ENCODE data around the gene SMYD4. TPM values are rescaled to one million over a fixed set of nuclear protein-coding genes. Genes with fewer than 3 reads are reported as not detected.
"Not testable (repeated sequence)": the region's sequence is repeated elsewhere in the genome, so short reads cannot be mapped to it uniquely, and the experiment has no call there.

SMYD4 gene
- total RNA-seq, 1 experiment from 2014 or later: 9.3 TPM

DNA sequence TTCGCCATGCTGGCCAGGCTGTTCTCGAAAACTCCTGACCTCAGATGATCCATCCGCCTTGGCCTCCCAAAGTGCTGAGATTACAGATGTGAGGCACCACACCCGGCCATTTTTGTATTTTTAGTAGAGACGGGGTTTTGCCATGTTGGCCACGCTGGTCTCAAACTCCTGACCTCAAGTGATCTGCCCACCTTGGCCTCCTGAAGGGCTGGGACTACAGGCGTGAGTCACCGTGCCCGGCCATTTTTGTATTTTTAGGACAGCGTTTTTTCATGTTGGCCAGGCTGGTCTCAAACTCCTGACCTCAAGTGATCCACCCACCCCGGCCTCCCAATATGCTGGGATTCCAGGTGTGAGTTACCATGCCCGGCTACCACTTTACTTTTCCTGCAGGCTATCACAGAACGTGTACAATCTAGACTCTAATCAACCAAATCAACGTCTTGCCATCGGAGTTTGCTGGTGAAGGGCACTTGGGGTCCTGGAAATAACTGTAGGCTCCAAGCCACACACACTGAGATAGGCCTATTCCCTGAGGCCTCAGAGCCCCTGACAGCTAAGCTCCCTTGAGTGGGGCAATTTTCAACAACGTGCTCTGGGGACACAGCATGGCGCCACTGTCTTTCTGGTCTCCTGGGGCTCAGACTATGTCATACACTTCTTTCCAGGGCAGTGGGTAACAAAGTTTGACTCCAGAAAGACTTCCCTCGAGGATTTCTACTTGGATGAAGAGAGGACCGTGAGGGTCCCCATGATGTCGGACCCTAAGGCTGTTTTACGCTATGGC, 55.1 kb downstream of the SMYD4 start:
- Histone ChIP-seq H3K4me2 (ENCODE audit: low read length) (no peak overlapping the region), H3K9ac (ENCODE audit: low read length) (no peak overlapping the region), H3K4me1 (ENCODE audit: insufficient read depth, low read length) (peaks cover 4% of the 10 kb centered on the region), H3K27ac (ENCODE audit: low read length) (no peak overlapping the region), H2AFZ (ENCODE audit: low read length) (no peak overlapping the region), H3K9me2 (replicated peaks; ENCODE audit: low read length) (no peaks in the 10 kb centered on the region), H3K9me3 (ENCODE audit: low read length) (no peaks in the 10 kb centered on the region), H4K20me1 (ENCODE audit: low read length) (no peaks in the 10 kb centered on the region), H3K36me3 (ENCODE audit: low read depth, low read length) (no peaks in the 10 kb centered on the region), H3K79me2 (ENCODE audit: low read length) (no peaks in the 10 kb centered on the region), H3K27me3 (ENCODE audit: low read length) (no peaks in the 10 kb centered on the region), H3K4me3 (ENCODE audit: low read length) (no peak overlapping the region), H3F3A (ENCODE audit: low read length, unreplicated experiment) (no peaks in the 10 kb centered on the region)
- ChIA-PET CTCF (no interaction called here), POLR2A (ENCODE audit: unreplicated experiment) (no interaction called here)
- ATAC-seq (no peak), DNase-seq (no peak)
- TF ChIP-seq EZH2 (IDR thresholded peaks at IDR 0.05; ENCODE audit: low read length, unreplicated experiment) (no peak), EZH2phosphoT487 (IDR thresholded peaks at IDR 0.05; ENCODE audit: borderline replicate concordance, low read length) (no peak)
- TF ChIP-seq, protein P1, sequence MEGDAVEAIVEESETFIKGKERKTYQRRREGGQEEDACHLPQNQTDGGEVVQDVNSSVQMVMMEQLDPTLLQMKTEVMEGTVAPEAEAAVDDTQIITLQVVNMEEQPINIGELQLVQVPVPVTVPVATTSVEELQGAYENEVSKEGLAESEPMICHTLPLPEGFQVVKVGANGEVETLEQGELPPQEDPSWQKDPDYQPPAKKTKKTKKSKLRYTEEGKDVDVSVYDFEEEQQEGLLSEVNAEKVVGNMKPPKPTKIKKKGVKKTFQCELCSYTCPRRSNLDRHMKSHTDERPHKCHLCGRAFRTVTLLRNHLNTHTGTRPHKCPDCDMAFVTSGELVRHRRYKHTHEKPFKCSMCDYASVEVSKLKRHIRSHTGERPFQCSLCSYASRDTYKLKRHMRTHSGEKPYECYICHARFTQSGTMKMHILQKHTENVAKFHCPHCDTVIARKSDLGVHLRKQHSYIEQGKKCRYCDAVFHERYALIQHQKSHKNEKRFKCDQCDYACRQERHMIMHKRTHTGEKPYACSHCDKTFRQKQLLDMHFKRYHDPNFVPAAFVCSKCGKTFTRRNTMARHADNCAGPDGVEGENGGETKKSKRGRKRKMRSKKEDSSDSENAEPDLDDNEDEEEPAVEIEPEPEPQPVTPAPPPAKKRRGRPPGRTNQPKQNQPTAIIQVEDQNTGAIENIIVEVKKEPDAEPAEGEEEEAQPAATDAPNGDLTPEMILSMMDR (conservative IDR thresholded peaks at IDR 0.05; ENCODE audit: low read depth, low read length): no peak
- BruUV-seq (replicated peaks): no TSS peak
- intact Hi-C loops (cut with micrococcal nuclease): no loop called here

DNA sequence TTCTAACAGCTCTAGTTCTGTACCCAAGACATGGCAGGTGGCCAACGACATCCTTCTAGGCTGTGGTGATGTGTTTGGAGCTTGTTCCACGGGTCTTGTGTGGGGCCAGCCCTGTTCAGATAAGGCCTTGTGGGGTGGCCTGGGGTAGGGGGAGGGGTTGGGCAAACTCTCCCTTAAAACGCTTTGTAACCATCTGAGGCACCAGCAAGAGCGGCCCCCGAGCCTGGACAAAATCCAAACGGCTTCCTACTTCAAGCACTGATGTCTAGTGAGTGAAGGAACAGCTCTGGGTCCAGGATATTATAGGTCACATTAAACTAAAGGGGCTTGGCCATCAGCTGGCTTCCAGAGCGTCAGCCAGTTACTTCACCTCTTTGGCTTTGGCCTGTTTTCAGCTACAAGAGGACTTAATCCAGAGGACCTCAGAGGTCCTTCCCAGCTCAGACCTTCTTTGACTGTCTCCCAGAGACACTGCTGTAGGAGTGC, 56.0 kb downstream of the SMYD4 start:
- Histone ChIP-seq H3F3A (ENCODE audit: low read length, unreplicated experiment) (no peaks in the 10 kb centered on the region), H3K9me3 (ENCODE audit: low read length) (no peaks in the 10 kb centered on the region), H3K4me1 (ENCODE audit: insufficient read depth, low read length) (no peaks in the 10 kb centered on the region), H3K36me3 (ENCODE audit: low read depth, low read length) (no peaks in the 10 kb centered on the region), H3K27ac (ENCODE audit: low read length) (no peak overlapping the region), H2AFZ (ENCODE audit: low read length) (no peak overlapping the region), H3K4me2 (ENCODE audit: low read length) (no peak overlapping the region), H3K4me3 (ENCODE audit: low read length) (no peak overlapping the region), H3K9me2 (replicated peaks; ENCODE audit: low read length) (no peaks in the 10 kb centered on the region), H3K79me2 (ENCODE audit: low read length) (no peaks in the 10 kb centered on the region), H4K20me1 (ENCODE audit: low read length) (no peaks in the 10 kb centered on the region), H3K27me3 (ENCODE audit: low read length) (no peaks in the 10 kb centered on the region), H3K9ac (ENCODE audit: low read length) (no peak overlapping the region)
- ChIA-PET CTCF (no interaction called here), POLR2A (ENCODE audit: unreplicated experiment) (no interaction called here)
- no peak for DNase-seq
- TF ChIP-seq EZH2 (IDR thresholded peaks at IDR 0.05; ENCODE audit: low read length, unreplicated experiment) (no peak), EZH2phosphoT487 (IDR thresholded peaks at IDR 0.05; ENCODE audit: borderline replicate concordance, low read length) (no peak)
- TF ChIP-seq, protein P1 (conservative IDR thresholded peaks at IDR 0.05; ENCODE audit: low read depth, low read length): no peak
- intact Hi-C loops (cut with micrococcal nuclease): no loop called here
- no peak for ATAC-seq
- BruUV-seq (replicated peaks): no TSS peak

- H3K9ac ChIP-seq (ENCODE audit: low read length); H3K4me2 ChIP-seq (ENCODE audit: low read length); H3K36me3 ChIP-seq (ENCODE audit: low read depth, low read length); H3K4me3 ChIP-seq (ENCODE audit: low read length); H3K27me3 ChIP-seq (ENCODE audit: low read length); H2AFZ ChIP-seq (ENCODE audit: low read length); ATAC-seq; CTCF ChIA-PET; DNase-seq; H3K79me2 ChIP-seq (ENCODE audit: low read length); H3K4me1 ChIP-seq (ENCODE audit: insufficient read depth, low read length); H3F3A ChIP-seq (ENCODE audit: low read length, unreplicated experiment); POLR2A ChIA-PET (ENCODE audit: unreplicated experiment); intact Hi-C loops (cut with micrococcal nuclease); H3K27ac ChIP-seq (ENCODE audit: low read length); BruUV-seq (replicated peaks); H3K9me2 ChIP-seq (replicated peaks; ENCODE audit: low read length); H4K20me1 ChIP-seq (ENCODE audit: low read length); H3K9me3 ChIP-seq (ENCODE audit: low read length): not testable (repeated sequence)
Measured at GRCh38 chr17:1773000-1773695, 56.6 kb downstream of the SMYD4 start.

Data from PC-3 (cell line).